Medulla oblongata (tissue), 1 donor: ENCODE measurements around the gene NRDC.

Experiments used
- DNase-seq: peaks from one replicate; pipeline ENCODE4 v3.0.0-alpha.2; 2015; ENCODE audit errors: extremely low spot score

Gene NRDC, protein sequence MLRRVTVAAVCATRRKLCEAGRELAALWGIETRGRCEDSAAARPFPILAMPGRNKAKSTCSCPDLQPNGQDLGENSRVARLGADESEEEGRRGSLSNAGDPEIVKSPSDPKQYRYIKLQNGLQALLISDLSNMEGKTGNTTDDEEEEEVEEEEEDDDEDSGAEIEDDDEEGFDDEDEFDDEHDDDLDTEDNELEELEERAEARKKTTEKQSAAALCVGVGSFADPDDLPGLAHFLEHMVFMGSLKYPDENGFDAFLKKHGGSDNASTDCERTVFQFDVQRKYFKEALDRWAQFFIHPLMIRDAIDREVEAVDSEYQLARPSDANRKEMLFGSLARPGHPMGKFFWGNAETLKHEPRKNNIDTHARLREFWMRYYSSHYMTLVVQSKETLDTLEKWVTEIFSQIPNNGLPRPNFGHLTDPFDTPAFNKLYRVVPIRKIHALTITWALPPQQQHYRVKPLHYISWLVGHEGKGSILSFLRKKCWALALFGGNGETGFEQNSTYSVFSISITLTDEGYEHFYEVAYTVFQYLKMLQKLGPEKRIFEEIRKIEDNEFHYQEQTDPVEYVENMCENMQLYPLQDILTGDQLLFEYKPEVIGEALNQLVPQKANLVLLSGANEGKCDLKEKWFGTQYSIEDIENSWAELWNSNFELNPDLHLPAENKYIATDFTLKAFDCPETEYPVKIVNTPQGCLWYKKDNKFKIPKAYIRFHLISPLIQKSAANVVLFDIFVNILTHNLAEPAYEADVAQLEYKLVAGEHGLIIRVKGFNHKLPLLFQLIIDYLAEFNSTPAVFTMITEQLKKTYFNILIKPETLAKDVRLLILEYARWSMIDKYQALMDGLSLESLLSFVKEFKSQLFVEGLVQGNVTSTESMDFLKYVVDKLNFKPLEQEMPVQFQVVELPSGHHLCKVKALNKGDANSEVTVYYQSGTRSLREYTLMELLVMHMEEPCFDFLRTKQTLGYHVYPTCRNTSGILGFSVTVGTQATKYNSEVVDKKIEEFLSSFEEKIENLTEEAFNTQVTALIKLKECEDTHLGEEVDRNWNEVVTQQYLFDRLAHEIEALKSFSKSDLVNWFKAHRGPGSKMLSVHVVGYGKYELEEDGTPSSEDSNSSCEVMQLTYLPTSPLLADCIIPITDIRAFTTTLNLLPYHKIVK

DNA sequence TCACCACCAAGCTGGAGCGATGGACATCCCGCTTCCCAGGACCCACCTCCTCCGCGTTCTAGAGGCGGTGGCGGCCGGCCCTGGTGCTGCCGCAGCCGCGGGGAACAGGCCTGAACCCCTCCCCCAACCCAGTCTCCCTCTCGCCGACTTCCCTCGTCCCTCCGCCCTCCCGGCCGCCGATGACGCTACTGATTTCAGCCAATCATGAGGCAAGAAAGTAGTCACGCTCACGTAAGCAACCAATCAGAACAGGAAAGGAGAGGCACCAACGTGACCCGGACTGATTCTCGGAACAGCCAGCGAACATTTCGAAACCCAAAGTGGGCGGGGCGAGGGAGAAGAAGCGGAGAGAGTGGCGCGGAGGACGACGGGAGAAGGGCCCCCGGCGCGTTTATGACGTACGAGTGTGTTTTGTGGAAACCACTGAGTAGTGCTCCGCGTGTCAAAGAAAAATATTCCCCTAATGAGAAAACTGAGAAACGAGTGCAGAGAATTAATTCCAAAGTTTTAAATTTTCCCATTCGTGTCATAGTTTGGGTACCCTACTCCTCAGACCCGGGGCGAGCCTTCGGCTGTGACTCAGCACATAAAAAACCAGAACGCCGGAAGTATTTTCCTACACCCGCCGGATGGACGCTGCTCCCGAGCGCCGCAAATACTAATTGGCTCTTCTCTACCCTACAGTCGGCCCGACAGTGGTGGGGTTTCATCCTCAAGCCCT lies at the start of gene NRDC:
TSS of gene NRDC (minus strand) at position 112 of the 721 bp plus-strand sequence. CDS start 112 bp downstream, outside the sequence.
- DNase-seq = peak; percentile 100

DNA sequence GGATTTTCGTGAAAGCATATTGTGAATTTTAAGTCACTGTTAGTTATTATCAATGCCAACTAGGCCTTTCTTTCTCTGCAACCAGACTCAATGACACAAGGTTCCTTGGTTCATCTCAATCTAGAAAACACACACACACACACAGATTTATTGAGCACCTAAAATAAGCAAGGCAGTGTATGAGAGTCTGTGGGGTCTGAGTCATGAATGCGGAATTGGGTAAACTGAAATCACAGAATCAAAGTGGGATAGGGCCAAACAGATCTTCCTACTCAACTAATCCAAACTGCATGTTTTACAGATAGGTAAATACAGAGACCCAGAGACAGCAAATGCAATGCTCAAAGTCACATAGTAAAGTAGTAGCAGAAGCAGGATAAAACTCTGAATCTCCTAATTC lies 48.5 kb upstream of the NRDC start:
- no peak for DNase-seq

DNA sequence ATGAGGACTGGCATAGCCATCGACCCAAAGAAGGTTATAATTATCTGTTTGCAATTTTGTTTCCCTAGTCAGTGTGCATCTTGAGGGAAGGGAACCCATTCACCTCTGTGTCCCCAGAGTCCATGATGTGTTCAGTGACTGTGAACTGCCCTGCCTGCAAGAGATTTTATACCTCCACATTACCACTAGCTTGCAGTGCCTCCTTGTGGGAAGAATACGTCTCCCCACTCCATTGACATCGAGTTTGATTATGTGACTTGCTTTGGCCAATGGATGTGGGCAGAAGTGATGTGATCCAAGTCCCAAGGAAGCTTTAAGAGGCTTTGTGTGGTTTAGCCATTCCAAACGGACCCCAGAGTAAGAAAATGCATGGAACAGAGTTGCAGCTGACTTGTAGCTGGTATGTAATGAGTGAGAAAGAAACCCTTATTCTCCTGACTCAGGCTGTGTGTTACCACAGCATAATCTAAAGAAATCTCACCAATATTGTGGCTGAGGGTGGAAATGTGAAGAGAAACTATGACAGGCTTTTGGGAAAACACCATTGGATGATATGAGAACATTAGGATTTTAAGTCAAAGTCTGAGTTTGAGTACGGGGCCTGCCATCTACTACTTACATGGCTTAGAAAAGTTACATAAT lies 47.8 kb upstream of the NRDC start:
- peak; percentile 13 for DNase-seq

DNA sequence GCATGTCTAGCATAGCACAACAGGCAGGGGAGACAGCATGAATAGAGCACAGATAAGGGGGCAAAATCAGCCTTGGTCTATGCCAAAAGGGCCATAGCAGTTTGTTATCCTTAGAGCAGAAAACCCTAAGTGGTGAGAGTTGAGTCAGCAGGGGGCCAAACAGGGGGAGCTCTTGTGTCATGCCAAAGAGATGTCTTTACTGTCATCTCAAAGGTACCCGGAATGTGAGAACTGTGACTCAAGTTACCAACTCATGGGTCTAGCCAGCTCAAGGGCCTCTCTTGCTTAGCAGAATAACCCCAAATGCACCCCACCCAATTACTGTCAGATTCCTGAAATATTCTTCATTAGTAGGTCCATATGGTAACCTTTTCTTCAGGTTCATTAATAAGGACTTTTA lies 45.9 kb upstream of the NRDC start:
- no peak for DNase-seq

DNA sequence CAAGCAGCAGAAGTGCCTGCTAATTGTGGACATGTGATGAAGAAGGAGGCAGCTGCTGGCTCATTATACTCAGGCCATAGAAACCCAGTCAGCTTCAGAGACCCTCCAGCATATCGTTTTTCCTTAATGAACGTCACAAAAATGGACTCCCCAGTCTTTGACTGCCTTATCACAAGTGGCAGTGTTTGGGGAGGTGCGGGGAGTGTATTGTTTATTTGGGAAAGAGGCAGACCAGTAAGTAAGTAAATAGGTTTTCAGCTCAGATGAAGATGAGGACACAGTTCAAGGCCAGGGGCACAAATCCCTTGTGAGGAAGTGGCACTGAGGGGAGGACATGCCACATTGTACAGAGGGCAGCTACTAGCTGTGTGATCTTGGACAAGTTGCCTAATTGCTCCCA lies 43.5 kb upstream of the NRDC start:
- DNase-seq = no peak

DNA sequence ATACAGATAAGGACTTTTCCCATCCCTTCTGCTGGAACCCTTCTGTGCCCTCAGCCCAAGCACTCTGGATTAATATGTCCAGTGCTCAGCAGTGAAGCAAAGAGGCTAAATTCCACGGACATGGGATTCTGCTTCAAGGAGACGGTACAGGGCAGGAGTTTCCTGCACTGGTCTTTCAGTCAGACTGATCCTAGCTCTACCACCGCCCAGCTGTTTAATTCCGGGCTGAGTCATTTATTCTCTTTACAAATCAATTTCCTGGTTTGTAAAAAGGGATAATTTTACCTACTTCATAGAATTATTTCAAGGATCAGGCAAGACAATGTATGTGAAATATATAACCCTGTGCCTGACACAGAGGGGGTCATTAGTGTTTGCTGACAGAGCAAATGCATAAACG lies 41.6 kb upstream of the NRDC start:
- no peak for DNase-seq

DNA sequence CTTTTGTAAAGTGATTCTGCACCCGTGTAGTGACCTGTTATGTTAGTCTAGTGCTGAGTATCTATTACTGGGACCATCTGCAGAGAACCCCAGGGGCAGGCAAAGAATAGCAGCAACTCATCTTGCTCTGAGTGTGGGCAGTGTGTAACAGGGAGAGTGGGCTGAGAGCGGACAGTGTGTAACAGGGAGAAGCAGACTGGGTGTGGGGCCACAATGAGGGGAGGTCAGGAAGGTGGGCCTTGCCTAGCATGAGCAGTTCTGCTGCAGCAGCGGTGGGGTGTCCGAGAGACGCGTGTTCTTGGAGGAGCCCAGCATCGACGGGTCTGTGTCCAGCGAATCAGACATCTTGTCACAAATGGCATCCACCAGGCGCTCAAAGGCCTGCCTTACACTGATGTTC lies 41.2 kb upstream of the NRDC start:
- no peak for DNase-seq

DNA sequence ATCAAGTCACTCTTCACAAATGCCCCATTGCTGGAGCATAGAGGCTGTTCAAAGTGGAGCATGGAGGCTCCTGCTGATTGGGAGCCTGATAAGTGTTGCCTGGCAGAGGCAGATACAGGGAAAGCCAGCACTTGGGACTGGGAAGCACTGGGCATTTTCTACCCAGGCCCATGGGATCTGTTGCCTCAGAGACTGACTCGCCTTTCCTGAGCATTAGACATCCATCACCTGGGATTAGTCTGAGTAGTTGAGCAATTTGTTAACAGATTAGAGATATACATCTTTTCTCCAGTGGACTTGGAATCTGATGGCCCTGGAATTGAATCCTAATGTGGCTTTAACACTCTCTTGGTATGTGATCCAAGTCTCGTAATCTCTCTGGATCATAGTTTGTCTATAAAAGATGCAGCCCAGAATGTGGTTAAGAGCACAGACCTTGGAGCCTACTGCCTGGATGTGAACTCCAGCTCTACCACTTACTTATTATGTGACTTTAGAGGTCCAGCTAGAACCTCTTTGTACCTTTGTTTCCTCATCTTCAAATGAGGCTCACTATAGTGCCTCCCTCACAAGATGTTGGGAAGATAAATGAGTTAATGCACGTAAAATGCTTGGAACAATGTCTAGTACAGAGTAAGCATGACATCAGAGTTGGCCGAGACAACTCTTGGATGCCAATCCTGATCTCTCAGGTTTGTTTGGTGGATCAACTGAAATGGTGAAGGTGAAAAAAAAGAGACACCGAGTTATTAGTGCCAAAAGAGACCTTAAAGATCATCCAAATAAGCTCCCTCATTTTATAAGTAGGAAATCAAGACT lies 38.3 kb upstream of the NRDC start:
- DNase-seq = no peak

DNA sequence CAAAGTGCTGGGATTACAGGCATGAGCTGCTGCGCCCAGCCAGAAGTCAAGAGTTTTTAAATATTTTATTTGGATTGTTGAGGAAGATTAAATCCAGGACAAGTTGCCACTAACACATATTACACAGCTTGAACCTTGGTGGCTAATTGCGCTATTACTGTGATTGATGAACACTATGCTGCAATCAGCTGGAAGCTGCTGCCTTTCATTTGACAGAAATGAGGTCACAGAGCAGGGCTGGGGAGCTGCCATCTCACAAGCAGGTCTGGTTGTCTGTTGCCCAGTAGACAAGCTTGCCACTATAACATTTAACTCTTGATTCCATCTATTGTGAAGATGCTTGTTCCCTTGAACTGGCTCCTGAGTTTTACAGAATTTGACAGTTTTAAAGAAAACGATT lies 37.4 kb upstream of the NRDC start:
- no peak for DNase-seq

DNA sequence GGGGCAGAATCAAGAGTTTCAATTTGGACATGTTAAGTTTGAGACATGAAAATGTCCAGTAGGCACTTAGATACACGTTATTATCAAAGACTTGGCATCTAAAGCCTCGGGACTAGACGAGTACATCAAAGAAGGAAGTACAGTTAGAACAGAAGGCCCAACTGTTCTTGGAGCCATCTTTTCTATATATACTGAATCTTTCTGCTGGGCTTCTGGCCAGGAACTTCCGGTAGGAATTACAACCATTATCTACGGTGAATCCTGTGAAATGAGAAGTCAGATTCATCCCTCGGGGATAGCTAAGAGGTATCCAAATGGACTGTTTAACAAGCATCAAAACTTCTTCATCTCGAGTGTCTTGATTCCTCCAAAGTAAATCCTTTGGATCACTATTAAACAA lies 34.4 kb upstream of the NRDC start:
- no peak for DNase-seq

DNA sequence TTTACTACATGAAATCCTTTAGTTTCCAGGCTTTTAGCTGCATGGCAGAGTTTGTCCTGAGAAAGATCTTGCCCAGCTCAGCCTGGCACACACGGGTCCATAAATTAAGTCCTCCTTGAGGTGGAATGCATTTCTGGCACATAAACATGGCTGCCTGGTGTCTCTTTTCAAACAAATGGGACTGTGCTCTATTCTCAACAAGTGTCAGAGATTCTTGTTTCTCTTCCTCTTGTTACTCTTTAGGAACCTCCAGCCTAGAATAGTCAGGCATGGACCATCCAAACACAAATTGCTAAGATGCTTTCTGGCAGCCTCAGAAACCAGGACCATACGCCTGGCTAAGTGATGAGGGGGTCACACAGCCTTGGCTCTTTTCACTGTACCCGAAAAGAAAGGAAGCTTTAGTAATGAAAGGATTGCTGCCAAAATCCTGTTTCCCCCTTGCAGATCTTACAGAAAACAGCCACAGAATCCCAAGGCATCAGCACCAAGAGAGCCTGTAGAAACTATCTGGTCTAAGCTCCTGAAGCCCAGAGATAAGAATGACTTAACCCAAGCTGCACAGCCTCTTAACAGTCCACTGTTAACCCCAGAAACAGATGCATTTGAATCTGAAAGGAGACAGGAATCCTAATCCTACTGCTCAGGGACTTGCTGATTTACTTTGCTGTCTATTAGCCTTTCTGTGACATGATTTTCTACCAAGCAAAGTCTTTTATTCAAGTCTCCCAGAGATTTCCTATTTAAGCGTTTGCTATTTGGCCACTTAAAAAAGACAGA lies 31.9 kb upstream of the NRDC start:
- no peak for DNase-seq

DNA sequence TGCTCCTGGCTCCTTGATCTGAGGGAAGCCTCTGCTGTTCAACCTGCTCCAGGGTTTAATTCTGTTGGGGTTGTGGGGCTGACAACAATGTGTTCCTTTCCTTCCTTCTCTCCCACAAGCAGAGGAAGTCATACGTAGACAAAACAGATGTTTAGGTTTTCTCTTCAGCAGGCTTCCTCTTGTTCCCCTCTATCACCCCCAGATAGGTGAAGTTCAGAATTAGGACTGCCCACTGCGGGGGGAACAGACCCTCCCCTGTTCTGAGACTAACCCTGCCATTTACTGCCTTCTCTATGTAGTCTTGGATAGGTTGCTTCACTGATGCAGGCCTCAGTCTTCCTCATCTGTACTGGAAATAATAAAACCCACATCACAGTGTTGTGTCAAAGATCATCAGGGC lies 30.0 kb upstream of the NRDC start:
- no peak for DNase-seq

DNA sequence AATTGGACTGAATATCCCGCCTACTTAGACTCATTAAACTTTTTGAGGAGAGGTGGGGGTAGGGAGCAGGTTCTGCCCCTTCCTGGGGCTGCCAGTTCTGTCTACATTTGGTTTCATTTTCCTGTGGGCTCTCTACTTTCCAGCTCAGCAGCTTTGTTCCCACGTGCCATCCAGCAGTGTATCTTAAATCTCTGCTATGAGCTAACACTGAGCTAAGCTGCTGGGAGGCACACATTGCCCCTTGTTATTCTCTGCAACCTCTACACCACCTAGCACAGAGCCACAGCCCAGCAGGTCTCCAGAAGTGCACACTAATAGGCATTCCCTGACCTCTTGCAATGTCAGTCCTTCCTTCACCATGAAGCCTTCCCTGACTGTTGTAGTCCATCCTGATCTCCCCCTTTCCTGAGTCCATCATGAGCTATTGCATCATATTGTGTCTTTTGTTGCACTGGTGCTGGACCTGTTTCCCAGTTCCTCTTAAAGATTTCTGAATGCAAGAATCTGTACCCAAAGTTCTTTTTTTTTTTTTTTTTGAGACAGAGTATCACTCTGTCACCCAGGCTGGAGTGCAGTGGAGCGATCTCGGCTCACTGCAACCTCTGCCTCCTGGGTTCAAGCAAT lies 28.7 kb upstream of the NRDC start:
- no peak for DNase-seq

DNA sequence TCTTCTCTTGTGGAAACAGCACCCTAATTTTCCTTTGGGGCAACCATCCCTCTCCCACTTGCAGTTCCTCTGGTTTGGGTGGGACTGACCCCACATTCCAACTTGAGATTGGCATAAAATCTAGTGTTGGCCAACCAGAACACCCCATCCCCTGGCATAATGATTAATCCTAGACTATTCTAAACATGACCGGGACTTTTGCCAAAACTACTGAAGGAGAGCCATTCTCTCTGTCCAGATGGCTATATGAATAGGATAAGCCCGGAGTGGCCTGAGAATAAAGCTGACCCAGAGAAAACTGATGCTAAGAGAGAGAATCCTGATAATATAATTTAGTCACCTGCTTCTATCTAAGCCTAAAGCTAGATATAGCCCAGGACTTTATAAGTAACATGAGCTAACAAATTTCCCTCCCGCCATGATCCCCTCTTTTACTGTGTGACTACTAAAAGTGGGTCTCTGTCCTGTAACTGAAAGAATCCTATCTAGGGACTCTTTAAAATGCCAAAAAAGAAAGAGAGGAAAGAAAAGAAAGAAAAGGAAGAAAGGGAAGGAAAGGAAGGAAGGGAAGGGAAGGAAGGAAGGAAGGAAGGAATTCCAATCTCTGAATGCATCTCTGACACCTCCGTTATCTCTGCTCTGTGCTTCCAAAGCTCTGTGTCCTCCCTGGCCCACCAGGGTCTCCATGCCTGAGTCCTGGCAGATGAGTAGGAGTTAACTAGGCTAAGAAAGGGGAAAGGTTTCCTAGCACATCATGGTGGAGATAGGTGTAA lies 28.0 kb upstream of the NRDC start:
- peak; percentile 84 for DNase-seq

DNA sequence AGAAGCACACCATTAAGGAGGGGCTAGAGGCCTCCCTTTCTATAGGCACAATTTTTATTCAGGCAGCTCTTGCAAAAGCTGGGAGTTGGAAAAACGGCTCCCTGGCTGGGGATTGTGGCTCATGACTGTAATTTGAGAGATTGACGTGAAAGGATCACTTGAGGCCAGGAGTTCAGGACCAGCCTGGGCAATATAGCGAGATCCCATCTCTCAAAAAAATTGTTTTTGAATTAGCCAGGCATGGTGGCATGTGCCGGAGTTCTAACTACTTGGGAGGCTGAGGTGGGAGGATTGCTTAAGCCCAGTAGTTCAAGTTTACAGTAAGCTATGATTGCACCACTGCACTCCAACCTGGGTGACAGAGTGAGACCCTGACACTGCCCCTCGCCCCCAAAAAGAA lies 23.9 kb upstream of the NRDC start:
- no peak for DNase-seq

DNA sequence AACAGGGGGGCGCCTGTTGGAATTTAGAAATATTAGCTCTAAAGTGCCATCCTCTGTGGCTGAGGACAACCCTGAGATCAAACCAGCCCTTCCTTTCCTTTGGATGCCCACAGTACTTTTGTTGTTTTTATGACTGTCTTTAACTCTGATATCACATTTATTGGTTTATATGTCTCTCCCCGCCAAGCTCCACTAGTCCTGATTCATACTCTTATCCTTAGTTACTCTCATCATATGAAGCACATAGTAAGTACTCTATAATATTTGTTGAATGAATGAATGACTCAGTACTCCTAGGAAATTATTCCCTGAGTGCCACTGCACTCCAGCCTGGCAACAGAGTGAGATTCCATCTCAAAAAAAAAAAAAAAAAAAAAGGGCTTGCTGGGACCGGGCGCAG lies 22.6 kb upstream of the NRDC start:
- DNase-seq = no peak

DNA sequence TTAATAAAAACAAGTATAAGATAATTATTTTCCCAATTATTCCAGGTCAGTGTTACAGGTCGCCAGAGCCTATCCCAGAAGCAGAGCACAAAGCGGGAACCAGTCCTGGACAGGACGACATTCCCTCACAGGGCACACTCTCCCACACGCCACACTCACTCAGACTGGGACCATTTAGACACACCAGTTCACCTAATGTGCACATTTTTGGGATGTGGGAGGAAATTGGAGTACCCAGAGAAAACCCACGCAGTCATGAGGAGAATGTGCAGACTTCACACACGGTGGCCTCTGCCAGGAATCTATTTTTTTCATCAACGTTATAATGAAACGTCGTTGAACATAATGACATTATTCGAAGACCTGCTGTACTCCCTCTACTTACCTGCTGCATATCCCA lies 20.5 kb upstream of the NRDC start:
- DNase-seq = no peak

DNA sequence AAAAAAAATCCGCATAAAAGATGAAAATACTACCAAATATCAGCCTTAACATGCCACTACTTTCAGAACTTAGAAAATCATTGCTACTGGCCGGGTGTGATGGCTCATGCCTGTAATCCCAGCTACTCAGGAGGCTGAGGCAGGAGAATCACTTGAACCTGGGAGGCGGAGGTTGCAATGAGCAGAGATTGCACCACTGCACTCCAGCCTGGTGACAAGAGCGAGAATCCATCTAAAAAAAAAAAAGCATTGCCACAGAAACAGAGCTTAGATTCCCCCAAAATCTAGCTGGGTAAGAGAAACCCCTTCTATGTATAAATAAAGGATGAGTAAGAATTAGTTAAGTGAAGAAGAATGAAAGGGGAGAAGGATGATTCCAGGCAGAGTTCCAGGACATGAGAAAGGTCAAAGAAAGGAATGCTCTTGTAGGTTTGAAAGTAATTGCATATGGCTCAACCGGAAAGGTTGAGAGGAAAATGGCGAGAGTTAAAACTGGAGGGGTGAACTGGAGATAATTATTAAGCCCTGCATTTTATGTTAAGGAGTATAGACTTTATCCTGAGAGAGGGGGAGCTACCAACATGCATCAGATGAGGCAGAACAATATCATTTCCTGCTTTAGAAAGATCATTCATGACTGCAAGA lies 19.7 kb upstream of the NRDC start:
- no peak for DNase-seq
